ENCODE results near the gene NUMA1.

NUMA1 gene

GRCh38 chr11:71999798-72000197 is 80.5 kb downstream of the NUMA1 start:
- DNase-seq = no peak

DNA sequence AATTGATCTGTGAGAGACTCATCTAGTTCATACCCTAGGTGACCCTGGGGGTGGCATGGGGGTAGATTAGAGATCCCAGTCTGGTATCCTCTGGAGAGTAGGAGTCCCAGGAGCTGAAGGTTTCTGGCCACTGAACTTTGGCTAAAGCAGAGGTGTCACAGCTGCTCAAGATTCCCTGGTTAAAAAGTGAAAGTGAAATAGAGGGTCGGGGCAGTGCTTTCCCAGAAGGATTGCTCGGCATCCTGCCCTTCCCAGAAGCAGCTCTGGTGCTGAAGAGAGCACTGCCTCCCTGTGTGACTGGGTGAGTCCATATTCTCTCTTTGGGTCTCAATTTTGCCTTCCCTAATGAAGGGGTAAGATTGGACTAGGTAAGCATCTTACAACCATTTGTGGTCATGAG is 81.0 kb downstream of the NUMA1 start:
- no peak for DNase-seq

GRCh38 chr11:71998649-71999310 is 81.6 kb downstream of the NUMA1 start, which contains the start of gene IL18BP:
IL18BP (plus strand) TSS chr11:71998909; CDS start chr11:71999985, 1,076 bp downstream.
- DNase-seq = no peak

GRCh38 chr11:71998061-71998460 is 82.3 kb downstream of the NUMA1 start:
- no peak for DNase-seq

- no peak for DNase-seq
Observed at GRCh38 chr11:71997594-71997993, 82.7 kb downstream of the NUMA1 start.

GRCh38 chr11:71996946-71997345 is 83.4 kb downstream of the NUMA1 start:
- no peak for DNase-seq

- no peak for DNase-seq
Observed at GRCh38 chr11:71996517-71996916, 83.8 kb downstream of the NUMA1 start.

- no peak for DNase-seq
Observed at GRCh38 chr11:71995726-71996291, 84.5 kb downstream of the NUMA1 start.

GRCh38 chr11:71994786-71995185 is 85.6 kb downstream of the NUMA1 start:
- no peak for DNase-seq

DNA sequence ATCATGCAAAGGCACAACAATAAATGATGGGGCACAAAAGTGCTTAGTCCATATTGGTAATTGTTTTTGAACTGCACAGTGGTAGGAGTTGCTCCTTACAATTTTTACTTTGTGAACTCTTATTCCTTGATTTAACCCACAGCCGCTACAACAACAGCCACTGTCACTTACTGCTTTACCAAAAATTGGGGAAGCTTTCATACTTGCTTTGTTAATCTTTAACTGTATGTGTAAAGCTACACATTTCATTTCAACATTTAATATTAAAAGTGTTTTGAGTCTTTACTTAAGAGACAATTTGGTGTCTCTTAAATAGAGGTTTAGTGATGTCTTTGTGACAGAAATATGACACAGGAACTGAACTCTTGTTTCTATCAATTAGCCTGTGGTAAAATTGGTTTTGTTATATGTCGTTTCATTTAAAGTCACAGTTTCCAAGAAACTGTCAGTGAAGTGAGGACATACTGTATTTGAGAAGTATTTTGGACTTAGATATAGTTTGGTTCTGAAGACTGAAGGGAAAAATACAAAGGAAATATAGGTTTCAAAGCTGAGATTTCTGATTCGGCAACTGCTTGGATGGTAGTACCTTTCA is 88.1 kb downstream of the NUMA1 start:
- DNase-seq = no peak

GRCh38 chr11:71991494-71991893 is 88.8 kb downstream of the NUMA1 start:
- DNase-seq = peak in 1 of 2 donors; percentile 38

GRCh38 chr11:71990701-71991100 is 89.6 kb downstream of the NUMA1 start:
- no peak for DNase-seq

- DNase-seq = no peak
Observed at GRCh38 chr11:71988050-71988449, 92.3 kb downstream of the NUMA1 start.

DNA sequence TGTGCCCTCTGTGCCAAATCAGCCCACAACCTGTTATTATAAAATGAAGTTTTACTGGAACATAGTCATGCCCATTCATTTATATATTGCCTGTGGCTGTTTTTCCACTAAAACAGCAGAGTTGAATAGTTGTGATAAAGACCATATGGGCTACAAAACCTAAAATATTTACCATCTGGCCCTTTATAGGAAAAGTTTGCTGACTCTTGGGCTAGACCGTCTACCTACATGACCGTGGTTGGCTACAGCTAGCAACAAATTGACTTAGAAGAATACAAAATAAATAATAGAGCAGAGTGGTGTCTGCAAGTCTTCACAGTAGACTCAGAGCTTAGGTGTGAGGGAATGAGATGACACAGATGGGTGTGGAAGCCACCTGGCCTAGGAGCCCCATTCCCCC is 92.8 kb downstream of the NUMA1 start:
- DNase-seq = no peak

DNA sequence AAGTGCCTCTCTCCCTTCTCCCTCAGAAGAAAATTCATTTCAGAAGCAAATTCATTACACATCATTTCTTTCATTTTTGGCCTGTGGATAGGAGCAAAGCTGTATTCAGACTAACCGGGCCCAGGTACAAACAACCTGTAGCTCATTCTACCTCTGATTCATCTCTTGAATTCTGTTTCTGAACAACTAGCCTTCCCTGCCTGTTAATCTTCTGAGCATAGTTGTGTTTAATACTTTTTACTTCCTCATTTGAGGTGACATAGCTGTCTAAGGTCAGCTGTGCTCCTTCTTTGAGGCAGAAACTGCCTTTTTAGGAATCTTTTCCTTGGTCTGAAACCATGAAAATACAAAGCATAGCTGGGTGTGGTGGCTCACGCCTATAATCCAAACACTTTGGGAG is 94.2 kb downstream of the NUMA1 start:
- DNase-seq = no peak

DNA sequence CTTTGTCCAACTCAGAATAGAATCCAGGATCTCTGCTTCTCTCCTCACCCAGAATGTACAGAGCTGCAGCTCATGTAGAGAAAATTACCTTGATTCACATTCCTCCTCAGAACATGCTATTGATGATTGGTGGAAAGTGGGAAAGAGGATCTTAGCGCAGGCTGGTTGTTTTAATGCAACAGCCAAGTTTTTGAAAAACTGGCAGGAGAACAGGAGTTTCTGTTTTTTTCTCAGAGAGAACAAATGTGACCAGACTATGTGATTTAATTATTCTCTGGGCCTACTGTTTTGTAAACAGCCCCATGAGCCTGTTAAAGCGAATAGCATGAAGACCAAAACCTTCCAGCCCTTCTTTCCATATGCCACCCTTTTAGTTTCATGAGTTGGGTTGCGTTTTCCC is 100.7 kb downstream of the NUMA1 start:
- DNase-seq = peak in 1 of 2 donors; percentile 58

DNA sequence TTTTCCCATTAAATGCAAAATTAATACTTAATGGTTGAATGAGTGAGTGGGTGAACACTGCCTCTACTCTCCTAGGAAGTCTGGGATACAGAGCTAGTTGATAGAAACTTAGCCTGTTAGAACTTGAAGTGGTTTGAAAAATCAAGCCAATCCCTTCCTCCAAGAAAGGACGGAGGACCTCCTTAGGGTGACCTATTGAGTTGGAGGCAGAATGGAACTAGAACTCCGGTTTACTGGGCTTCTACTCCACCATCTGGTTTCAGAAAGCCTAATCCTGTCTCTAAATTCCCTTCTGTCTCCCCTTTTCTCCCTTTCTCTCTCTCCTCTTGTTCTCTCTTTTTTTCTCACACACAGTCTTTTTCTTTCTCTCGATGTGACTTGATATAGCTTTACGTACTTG is 101.2 kb downstream of the NUMA1 start:
- no peak for DNase-seq

DNA sequence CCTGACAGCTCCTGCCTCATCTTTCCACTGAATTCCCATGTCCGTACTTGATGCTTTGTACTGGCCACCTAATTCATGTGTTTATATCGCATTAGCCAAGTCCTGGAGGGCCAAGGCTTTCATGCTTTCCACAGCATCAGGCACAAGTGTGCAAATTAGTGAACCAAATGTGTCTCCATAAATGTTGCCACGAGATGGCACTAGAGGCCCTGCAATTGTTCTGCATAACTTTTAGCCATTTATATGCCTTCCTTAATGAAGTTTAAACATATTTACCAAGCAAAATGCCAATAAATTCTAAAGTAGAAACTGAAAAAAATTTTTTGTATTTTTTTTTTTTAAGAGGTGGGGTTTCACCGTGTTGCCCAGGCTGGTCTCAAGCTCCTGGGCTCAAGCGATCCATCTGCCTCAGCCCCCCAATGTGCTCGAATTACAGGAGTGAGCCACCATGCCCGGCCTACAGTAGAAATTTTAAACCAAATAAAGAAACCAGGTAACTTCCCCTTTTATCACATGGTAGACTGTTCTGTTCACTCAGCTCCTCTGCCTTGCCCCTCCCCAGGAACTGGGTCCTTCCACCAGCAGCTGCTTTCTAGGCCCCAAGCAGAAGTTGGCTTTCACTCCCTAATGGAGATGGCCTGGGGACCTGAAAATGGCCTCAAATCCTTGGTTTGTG is 102.5 kb downstream of the NUMA1 start:
- DNase-seq = peak; percentile 32 to 67

GRCh38 chr11:71977090-71977489 is 103.3 kb downstream of the NUMA1 start:
- DNase-seq = no peak

- DNase-seq = no peak
Observed at GRCh38 chr11:71976551-71976950, 103.8 kb downstream of the NUMA1 start.

GRCh38 chr11:71971680-71972079 is 108.7 kb downstream of the NUMA1 start:
- DNase-seq = no peak

GRCh38 chr11:71964641-71965040 is 115.7 kb downstream of the NUMA1 start:
- DNase-seq = no peak

GRCh38 chr11:71963468-71963867 is 116.9 kb downstream of the NUMA1 start:
- DNase-seq = no peak
